Chondrocyte (in vitro differentiated cells): ENCODE results near the gene PM20D2. TPM values are rescaled to one million over a fixed set of nuclear protein-coding genes. Genes with fewer than 3 reads are reported as not detected.

ENCODE experiments used
- DNase-seq: peaks from one replicate; pipeline ENCODE4 v3.0.0; 2021; ENCODE audit warnings: mixed read lengths, low spot score
- H3K27ac Mint-ChIP-seq: one replicate; pipeline ENCODE4 v1.8.0; 2021; ENCODE audit warnings: mild to moderate bottlenecking, moderate library complexity, mixed read lengths; ENCODE audit not compliant: unreplicated experiment
- H3K27me3 Mint-ChIP-seq: 2 replicates; pipeline ENCODE4 v1.8.0; 2021; ENCODE audit warnings: low read depth, mixed read lengths
- H3K36me3 Mint-ChIP-seq: 2 replicates; pipeline ENCODE4 v1.8.0; 2021; ENCODE audit warnings: low read depth, mixed read lengths
- H3K4me1 Mint-ChIP-seq: 2 replicates; pipeline ENCODE4 v1.8.0; 2021; ENCODE audit warnings: low read depth, mild to moderate bottlenecking, mixed read lengths
- H3K4me3 Mint-ChIP-seq: one replicate; pipeline ENCODE4 v1.8.0; 2021; ENCODE audit warnings: mild to moderate bottlenecking, moderate library complexity, mixed read lengths; ENCODE audit not compliant: unreplicated experiment
- H3K9me3 Mint-ChIP-seq: 2 replicates; pipeline ENCODE4 v1.8.0; 2021; ENCODE audit warnings: low read depth, mixed read lengths
- CTCF ChIP-seq: fragments of 200-600 bp; sonication (generic); IDR thresholded peaks from 2 replicates; pipeline ENCODE4 v1.5.0; 2021; ENCODE audit warnings: antibody characterized with exemption, mild to moderate bottlenecking, moderate library complexity
- total RNA-seq: library from RNA; stranded (reverse); gene quantifications from 3 replicates; pipeline ENCODE4 v1.2.1, GENCODE V29; 2021

The PM20D2 gene
- total RNA-seq, 1 donor from 2014 or later = 6.2 TPM

GRCh38 chr6:89180112-89180511 lies 34.3 kb downstream of the PM20D2 start:
- Mint-ChIP-seq H3K36me3 (no peaks in the 10 kb centered on the region), H3K27ac (no peak overlapping the region), H3K4me3 (no peak overlapping the region), H3K9me3 (no peaks in the 10 kb centered on the region), H3K4me1 (no peaks in the 10 kb centered on the region), H3K27me3 (peaks cover 19% of the 10 kb centered on the region)
- no peak for DNase-seq
- TF ChIP-seq CTCF = no peak

- Mint-ChIP-seq H3K4me1 (no peaks in the 10 kb centered on the region), H3K27me3 (peaks cover 19% of the 10 kb centered on the region), H3K27ac (no peak overlapping the region), H3K9me3 (no peaks in the 10 kb centered on the region), H3K4me3 (no peak overlapping the region), H3K36me3 (no peaks in the 10 kb centered on the region)
- no peak for TF ChIP-seq CTCF
- no peak for DNase-seq
These were observed 35.1 kb downstream of the PM20D2 start for GRCh38 chr6:89180971-89181370.

GRCh38 chr6:89183294-89183693 lies 37.4 kb downstream of the PM20D2 start:
- TF ChIP-seq CTCF = no peak
- no peak overlapping the region for H3K27ac Mint-ChIP-seq
- no peak for DNase-seq
- H3K4me3 Mint-ChIP-seq = no peak overlapping the region
- H3K27me3 Mint-ChIP-seq = peaks cover 22% of the 10 kb centered on the region
- H3K4me1 Mint-ChIP-seq = no peaks in the 10 kb centered on the region
- H3K9me3 Mint-ChIP-seq = no peaks in the 10 kb centered on the region
- no peaks in the 10 kb centered on the region for H3K36me3 Mint-ChIP-seq

GRCh38 chr6:89184344-89184743 lies 38.5 kb downstream of the PM20D2 start:
- Mint-ChIP-seq H3K4me1 (no peaks in the 10 kb centered on the region), H3K27ac (no peak overlapping the region), H3K4me3 (no peak overlapping the region), H3K27me3 (peaks cover 22% of the 10 kb centered on the region), H3K36me3 (no peaks in the 10 kb centered on the region), H3K9me3 (no peaks in the 10 kb centered on the region)
- no peak for DNase-seq
- no peak for TF ChIP-seq CTCF

GRCh38 chr6:89186762-89187161 lies 40.9 kb downstream of the PM20D2 start:
- H3K36me3 Mint-ChIP-seq = no peaks in the 10 kb centered on the region
- no peak overlapping the region for H3K27ac Mint-ChIP-seq
- no peak for TF ChIP-seq CTCF
- H3K4me3 Mint-ChIP-seq = no peak overlapping the region
- no peak for DNase-seq
- H3K9me3 Mint-ChIP-seq = no peaks in the 10 kb centered on the region
- H3K4me1 Mint-ChIP-seq = peaks cover 3% of the 10 kb centered on the region
- peaks cover 14% of the 10 kb centered on the region for H3K27me3 Mint-ChIP-seq
